Measurements from ENCODE around the gene KYAT1. TPM values are rescaled to one million over a fixed set of nuclear protein-coding genes. Genes with fewer than 3 reads are reported as not detected.

The KYAT1 gene
- total and polyA plus RNA-seq, 2 of the 13 experiments (the other 11 are each of a cell fraction or from before 2014, with no cell fraction given) = 9.2 to 46.5 TPM

DNA sequence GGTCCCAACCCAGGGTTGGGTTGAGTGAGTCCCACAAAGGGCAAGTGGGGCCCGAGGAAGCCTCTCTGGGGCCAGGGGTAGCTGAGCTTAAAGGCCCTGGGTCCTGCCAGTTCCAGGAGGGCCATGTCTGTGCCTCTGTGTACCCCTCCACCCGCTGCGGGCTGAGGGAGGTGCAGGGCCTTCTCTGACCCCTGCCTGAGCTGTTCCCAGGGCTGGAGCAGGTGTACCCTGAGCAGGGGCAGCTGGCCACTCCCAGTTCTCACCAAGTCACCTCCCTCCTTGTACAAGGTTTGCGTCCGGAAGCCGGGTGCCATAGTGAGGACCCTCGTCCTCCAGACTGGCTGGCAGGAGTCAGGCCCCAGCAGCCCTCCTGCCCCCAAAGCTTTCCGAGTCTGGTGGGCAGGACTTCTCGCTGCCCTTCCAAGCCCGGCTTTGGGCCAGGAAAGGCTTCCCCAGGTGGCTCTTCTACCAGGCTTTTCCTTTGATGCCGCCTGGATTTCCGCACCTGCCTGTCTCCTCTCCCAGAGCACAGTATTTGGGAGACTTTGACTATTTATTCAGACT lies 72.6 kb downstream of the KYAT1 start:
- Histone ChIP-seq H4K20me1 (ENCODE audit: insufficient read depth, low read length) (no peaks in the 10 kb centered on the region), H3K4me1 (ENCODE audit: insufficient read depth, low read length) (no peaks in the 10 kb centered on the region), H3K36me3 (replicated peaks in 1 of 2; ENCODE audit: control insufficient read depth in 1 of 2, insufficient read depth in 2 of 2, low read length in 2 of 2) (peaks cover 6 to 23% of the 10 kb centered on the region in 2 experiments; a peak in 4 of 5 replicates), H3K4me3 (replicated peaks in 1 of 3; ENCODE audit: insufficient read depth in 1 of 3, low read depth in 2 of 3, low read length in 3 of 3) (no peak overlapping the region), H3K4me2 (ENCODE audit: low read depth, low read length) (no peak overlapping the region), H3K27ac (ENCODE audit: extremely low read length, insufficient read depth, low read length) (no peak overlapping the region), H3K27me3 (ENCODE audit: control insufficient read depth in 1 of 2, insufficient read depth in 2 of 2, low read length in 2 of 2) (no peaks in the 10 kb centered on the region), H3K9ac (ENCODE audit: insufficient read depth, low read depth, low read length) (no peak overlapping the region), H2AFZ (ENCODE audit: low read length) (no peak overlapping the region), H3K79me2 (ENCODE audit: insufficient read depth, low read length) (no peaks in the 10 kb centered on the region), H3K9me3 (ENCODE audit: low read length) (no peaks in the 10 kb centered on the region)
- CTCF ChIA-PET (ENCODE audit: low intra/inter-chr PET ratio, low total read pairs) = no interaction called here
- peak; percentile 31; the same call in 2 of the 3 replicates for ATAC-seq
- WGBS (ENCODE audit: low lambda C conversion rate) = 87% methylated on average over 10 of the region's 12 CpGs
- TF ChIP-seq AGO2 (optimal IDR thresholded peaks at IDR 0.05; ENCODE audit: low read depth, low read length) (peak; percentile 60), PLRG1 (conservative IDR thresholded peaks at IDR 0.05) (no peak), ATF7 (IDR thresholded peaks at IDR 0.05) (no peak), ATF7 (CRISPR knock-in tag; IDR thresholded peaks at IDR 0.05) (no peak), ZNF629 (CRISPR knock-in tag; conservative IDR thresholded peaks at IDR 0.05) (no peak), RNF2 (conservative IDR thresholded peaks at IDR 0.05; ENCODE audit: low read depth) (no peak), TCF7L2 (IDR thresholded peaks at IDR 0.05; ENCODE audit: low read depth, low read length) (no peak), ZHX1 (CRISPR knock-in tag; IDR thresholded peaks at IDR 0.05; ENCODE audit: low read depth) (no peak)
- TF ChIP-seq, protein P1, sequence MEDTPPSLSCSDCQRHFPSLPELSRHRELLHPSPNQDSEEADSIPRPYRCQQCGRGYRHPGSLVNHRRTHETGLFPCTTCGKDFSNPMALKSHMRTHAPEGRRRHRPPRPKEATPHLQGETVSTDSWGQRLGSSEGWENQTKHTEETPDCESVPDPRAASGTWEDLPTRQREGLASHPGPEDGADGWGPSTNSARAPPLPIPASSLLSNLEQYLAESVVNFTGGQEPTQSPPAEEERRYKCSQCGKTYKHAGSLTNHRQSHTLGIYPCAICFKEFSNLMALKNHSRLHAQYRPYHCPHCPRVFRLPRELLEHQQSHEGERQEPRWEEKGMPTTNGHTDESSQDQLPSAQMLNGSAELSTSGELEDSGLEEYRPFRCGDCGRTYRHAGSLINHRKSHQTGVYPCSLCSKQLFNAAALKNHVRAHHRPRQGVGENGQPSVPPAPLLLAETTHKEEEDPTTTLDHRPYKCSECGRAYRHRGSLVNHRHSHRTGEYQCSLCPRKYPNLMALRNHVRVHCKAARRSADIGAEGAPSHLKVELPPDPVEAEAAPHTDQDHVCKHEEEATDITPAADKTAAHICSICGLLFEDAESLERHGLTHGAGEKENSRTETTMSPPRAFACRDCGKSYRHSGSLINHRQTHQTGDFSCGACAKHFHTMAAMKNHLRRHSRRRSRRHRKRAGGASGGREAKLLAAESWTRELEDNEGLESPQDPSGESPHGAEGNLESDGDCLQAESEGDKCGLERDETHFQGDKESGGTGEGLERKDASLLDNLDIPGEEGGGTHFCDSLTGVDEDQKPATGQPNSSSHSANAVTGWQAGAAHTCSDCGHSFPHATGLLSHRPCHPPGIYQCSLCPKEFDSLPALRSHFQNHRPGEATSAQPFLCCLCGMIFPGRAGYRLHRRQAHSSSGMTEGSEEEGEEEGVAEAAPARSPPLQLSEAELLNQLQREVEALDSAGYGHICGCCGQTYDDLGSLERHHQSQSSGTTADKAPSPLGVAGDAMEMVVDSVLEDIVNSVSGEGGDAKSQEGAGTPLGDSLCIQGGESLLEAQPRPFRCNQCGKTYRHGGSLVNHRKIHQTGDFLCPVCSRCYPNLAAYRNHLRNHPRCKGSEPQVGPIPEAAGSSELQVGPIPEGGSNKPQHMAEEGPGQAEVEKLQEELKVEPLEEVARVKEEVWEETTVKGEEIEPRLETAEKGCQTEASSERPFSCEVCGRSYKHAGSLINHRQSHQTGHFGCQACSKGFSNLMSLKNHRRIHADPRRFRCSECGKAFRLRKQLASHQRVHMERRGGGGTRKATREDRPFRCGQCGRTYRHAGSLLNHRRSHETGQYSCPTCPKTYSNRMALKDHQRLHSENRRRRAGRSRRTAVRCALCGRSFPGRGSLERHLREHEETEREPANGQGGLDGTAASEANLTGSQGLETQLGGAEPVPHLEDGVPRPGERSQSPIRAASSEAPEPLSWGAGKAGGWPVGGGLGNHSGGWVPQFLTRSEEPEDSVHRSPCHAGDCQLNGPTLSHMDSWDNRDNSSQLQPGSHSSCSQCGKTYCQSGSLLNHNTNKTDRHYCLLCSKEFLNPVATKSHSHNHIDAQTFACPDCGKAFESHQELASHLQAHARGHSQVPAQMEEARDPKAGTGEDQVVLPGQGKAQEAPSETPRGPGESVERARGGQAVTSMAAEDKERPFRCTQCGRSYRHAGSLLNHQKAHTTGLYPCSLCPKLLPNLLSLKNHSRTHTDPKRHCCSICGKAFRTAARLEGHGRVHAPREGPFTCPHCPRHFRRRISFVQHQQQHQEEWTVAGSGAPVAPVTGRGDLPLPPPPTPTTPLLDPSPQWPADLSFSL (CRISPR knock-in tag; IDR thresholded peaks at IDR 0.05) = no peak
- FAIRE-seq = no peak
- DNase-seq (ENCODE audit: low spot score) = no peak
- in situ Hi-C loops (cut with HindIII; ENCODE audit: extremely low pct_ligation_motif_present, low pct_unique_long_range_greater_than_20kb) (no loop called here), intact Hi-C loops (cut with micrococcal nuclease; ENCODE audit: unreplicated experiment) (no loop called here)
- BruUV-seq (replicated peaks) = no TSS peak
- POLR2A ChIA-PET = interaction anchor here (2.7 kb wide), 1 partner anchor 9 kb away, joined by 11 read pairs; the partner anchor contains the start of gene ENDOG
